ENCODE data around the gene IFI44.

The IFI44 gene

GRCh38 chr1:78702426-78702825 lies 52.8 kb downstream of the IFI44 start:
- ATAC-seq (ENCODE audit: low read depth), result no peak
- H3K4me1 ChIP-seq (ENCODE audit: insufficient read depth, poor library complexity, severe bottlenecking), result no peaks in the 10 kb centered on the region
- no peak overlapping the region for H3K27ac ChIP-seq (ENCODE audit: poor library complexity, severe bottlenecking)
- DNase-seq (ENCODE audit: low spot score), result no peak
- no peaks in the 10 kb centered on the region for H3K27me3 ChIP-seq (ENCODE audit: insufficient read depth, poor library complexity, severe bottlenecking)
- H3K36me3 ChIP-seq (ENCODE audit: low read depth), result no peaks in the 10 kb centered on the region
- TF ChIP-seq CTCF (IDR thresholded peaks at IDR 0.05; ENCODE audit: poor library complexity, severe bottlenecking), result no peak
- no peaks in the 10 kb centered on the region for H3K9me3 ChIP-seq (ENCODE audit: severe bottlenecking)
- no peak overlapping the region for H3K4me3 ChIP-seq (ENCODE audit: severe bottlenecking)

GRCh38 chr1:78703806-78704205 lies 54.2 kb downstream of the IFI44 start:
- Histone ChIP-seq H3K4me1 (ENCODE audit: insufficient read depth, poor library complexity, severe bottlenecking) (no peaks in the 10 kb centered on the region), H3K4me3 (ENCODE audit: severe bottlenecking) (no peak overlapping the region), H3K9me3 (ENCODE audit: severe bottlenecking) (no peaks in the 10 kb centered on the region), H3K27ac (ENCODE audit: poor library complexity, severe bottlenecking) (no peak overlapping the region), H3K36me3 (ENCODE audit: low read depth) (no peaks in the 10 kb centered on the region), H3K27me3 (ENCODE audit: insufficient read depth, poor library complexity, severe bottlenecking) (no peaks in the 10 kb centered on the region)
- DNase-seq (ENCODE audit: low spot score), result no peak
- no peak for ATAC-seq (ENCODE audit: low read depth)
- no peak for TF ChIP-seq CTCF (IDR thresholded peaks at IDR 0.05; ENCODE audit: poor library complexity, severe bottlenecking)

GRCh38 chr1:78712467-78713051 lies 62.9 kb downstream of the IFI44 start:
- DNase-seq (ENCODE audit: low spot score), result no peak
- no peaks in the 10 kb centered on the region for H3K36me3 ChIP-seq (ENCODE audit: low read depth)
- H3K27me3 ChIP-seq (ENCODE audit: insufficient read depth, poor library complexity, severe bottlenecking), result no peaks in the 10 kb centered on the region
- TF ChIP-seq CTCF (IDR thresholded peaks at IDR 0.05; ENCODE audit: poor library complexity, severe bottlenecking), result no peak
- peaks cover 35% of the 10 kb centered on the region for H3K4me1 ChIP-seq (ENCODE audit: insufficient read depth, poor library complexity, severe bottlenecking)
- peak overlapping the region; percentile 99 for H3K27ac ChIP-seq (ENCODE audit: poor library complexity, severe bottlenecking)
- no peak overlapping the region for H3K4me3 ChIP-seq (ENCODE audit: severe bottlenecking)
- ATAC-seq (ENCODE audit: low read depth), result no peak
- H3K9me3 ChIP-seq (ENCODE audit: severe bottlenecking), result no peaks in the 10 kb centered on the region

- ATAC-seq (ENCODE audit: low read depth), result no peak
- no peak for TF ChIP-seq CTCF (IDR thresholded peaks at IDR 0.05; ENCODE audit: poor library complexity, severe bottlenecking)
- no peaks in the 10 kb centered on the region for H3K9me3 ChIP-seq (ENCODE audit: severe bottlenecking)
- H3K36me3 ChIP-seq (ENCODE audit: low read depth), result no peaks in the 10 kb centered on the region
- H3K4me1 ChIP-seq (ENCODE audit: insufficient read depth, poor library complexity, severe bottlenecking), result peaks cover 35% of the 10 kb centered on the region
- no peak overlapping the region for H3K4me3 ChIP-seq (ENCODE audit: severe bottlenecking)
- no peak for DNase-seq (ENCODE audit: low spot score)
- no peaks in the 10 kb centered on the region for H3K27me3 ChIP-seq (ENCODE audit: insufficient read depth, poor library complexity, severe bottlenecking)
- H3K27ac ChIP-seq (ENCODE audit: poor library complexity, severe bottlenecking), result peak overlapping the region; percentile 99
Measured at GRCh38 chr1:78713297-78713696, 63.7 kb downstream of the IFI44 start.
